CD4-positive, alpha-beta T cell treated with Interleukin-4 for 1 hour (primary cell): ENCODE data around the gene DNAJC27.
"Not testable (repeated sequence)": the region's sequence is repeated elsewhere in the genome, so short reads cannot be mapped to it uniquely, and the experiment has no call there.

Source experiments
- DNase-seq, 2 donors: peaks; one replicate each; pipeline ENCODE4 v3.0.0-alpha.2; 2020 to 2022

Gene DNAJC27

GRCh38 chr2:24971536-24972314 lies at the start of gene DNAJC27:
Gene DNAJC27, minus strand, starts transcription at chr2:24971955. Its CDS starts 51 bp downstream, at chr2:24971904.
- peak; percentile 98 for DNase-seq

- DNase-seq, result no peak
These were observed 46.9 kb upstream of the DNAJC27 start for GRCh38 chr2:25018681-25019080.

GRCh38 chr2:25014631-25015030 lies 42.9 kb upstream of the DNAJC27 start:
- no peak for DNase-seq

- DNase-seq, result not testable (repeated sequence)
These were observed 39.6 kb upstream of the DNAJC27 start for GRCh38 chr2:25011342-25011741.

- DNase-seq, result no peak
These were observed 38.2 kb upstream of the DNAJC27 start for GRCh38 chr2:25009954-25010353.

GRCh38 chr2:25002066-25002465 lies 30.3 kb upstream of the DNAJC27 start:
- DNase-seq, result no peak

GRCh38 chr2:25001325-25001637 lies 29.5 kb upstream of the DNAJC27 start:
- DNase-seq, result no peak

- no peak for DNase-seq
These were observed 29.0 kb upstream of the DNAJC27 start for GRCh38 chr2:25000503-25001324.

- no peak for DNase-seq
These were observed 28.3 kb upstream of the DNAJC27 start for GRCh38 chr2:25000036-25000435.

- not testable (repeated sequence) for DNase-seq
These were observed 27.3 kb upstream of the DNAJC27 start for GRCh38 chr2:24999097-24999496.

GRCh38 chr2:24994146-24994724 lies 22.5 kb upstream of the DNAJC27 start:
- no peak for DNase-seq

GRCh38 chr2:24993406-24994145 lies 21.8 kb upstream of the DNAJC27 start:
- no peak for DNase-seq

GRCh38 chr2:24986372-24986771 lies 14.6 kb upstream of the DNAJC27 start:
- no peak for DNase-seq

GRCh38 chr2:24985511-24985910 lies 13.8 kb upstream of the DNAJC27 start:
- DNase-seq, result no peak

GRCh38 chr2:24984912-24985311 lies 13.2 kb upstream of the DNAJC27 start:
- no peak for DNase-seq

- DNase-seq, result no peak
These were observed 9.8 kb upstream of the DNAJC27 start for GRCh38 chr2:24981411-24982136.

- DNase-seq, result no peak
These were observed 6.9 kb upstream of the DNAJC27 start for GRCh38 chr2:24978661-24979060.

GRCh38 chr2:24977631-24978030 lies 5.9 kb upstream of the DNAJC27 start:
- DNase-seq, result no peak

- no peak for DNase-seq
These were observed 2.1 kb upstream of the DNAJC27 start for GRCh38 chr2:24973812-24974211.

GRCh38 chr2:24972315-24972961 lies 683 bp upstream of the DNAJC27 start:
- peak; percentile 58 to 59 for DNase-seq

- DNase-seq, result no peak
These were observed 544 bp downstream of the DNAJC27 start for GRCh38 chr2:24971286-24971535.
